ENCODE data around the gene APEX1.

The APEX1 gene

GRCh38 chr14:20412876-20413743 lies 41.9 kb upstream of the APEX1 start, which contains the start of gene TEP1:
TSS of gene TEP1 (minus strand) at chr14:20413501. CDS start at chr14:20408439, 5,062 bp downstream.
- Histone ChIP-seq H3K4me3 (ENCODE audit: low read length) (peak within 1 kb of the TSS; percentile 86), H3K9ac (ENCODE audit: low read length) (peak within 1 kb of the TSS; percentile 68), H3K79me2 (ENCODE audit: low read length) (peaks cover 14% of the 10 kb centered on the region), H3K4me2 (ENCODE audit: low read depth, low read length) (peak within 1 kb of the TSS; percentile 94), H3K27me3 (replicated peaks; ENCODE audit: insufficient read depth, low read length) (no peaks in the 10 kb centered on the region), H3K36me3 (replicated peaks; ENCODE audit: insufficient read depth, low read length) (no peaks in the 10 kb centered on the region), H2AFZ (ENCODE audit: low read length) (peak within 1 kb of the TSS; percentile 85), H3K9me3 (replicated peaks; ENCODE audit: insufficient read depth, low read length) (no peaks in the 10 kb centered on the region), H3K9me2 (replicated peaks; ENCODE audit: insufficient read depth, low read length) (no peaks in the 10 kb centered on the region), H3K4me1 (ENCODE audit: low read length) (no peaks in the 10 kb centered on the region; the same call in 1 of the 2 replicates), H4K20me1 (ENCODE audit: insufficient read depth, low read length) (no peaks in the 10 kb centered on the region), H3F3A (ENCODE audit: insufficient read depth, low read length) (no peaks in the 10 kb centered on the region; the same call in 1 of the 2 replicates), H3K27ac (ENCODE audit: low read length) (peak within 1 kb of the TSS; percentile 66; the same call in 1 of the 2 replicates)
- TF ChIP-seq EZH2phosphoT487 (IDR thresholded peaks at IDR 0.05; ENCODE audit: low read length) = no peak
- peak; percentile 17 for DNase-seq

- Histone ChIP-seq H3K4me3 (ENCODE audit: low read length) (peak overlapping the region; percentile 86), H3K79me2 (ENCODE audit: low read length) (peaks cover 14% of the 10 kb centered on the region)
Measured at GRCh38 chr14:20413744-20414082, 41.3 kb upstream of the APEX1 start.

GRCh38 chr14:20415782-20416206 lies 39.2 kb upstream of the APEX1 start:
- H3K9me2 ChIP-seq (replicated peaks; ENCODE audit: insufficient read depth, low read length) = no peaks in the 10 kb centered on the region
- H3F3A ChIP-seq (ENCODE audit: insufficient read depth, low read length) = no peaks in the 10 kb centered on the region; the same call in 1 of the 2 replicates
- no peaks in the 10 kb centered on the region for H4K20me1 ChIP-seq (ENCODE audit: insufficient read depth, low read length)
- H3K27ac ChIP-seq (ENCODE audit: low read length) = no peak overlapping the region
- H3K9me3 ChIP-seq (replicated peaks; ENCODE audit: insufficient read depth, low read length) = no peaks in the 10 kb centered on the region
- H3K27me3 ChIP-seq (replicated peaks; ENCODE audit: insufficient read depth, low read length) = no peaks in the 10 kb centered on the region
- H3K36me3 ChIP-seq (replicated peaks; ENCODE audit: insufficient read depth, low read length) = no peaks in the 10 kb centered on the region
- no peaks in the 10 kb centered on the region; the same call in 1 of the 2 replicates for H3K4me1 ChIP-seq (ENCODE audit: low read length)
- H3K4me3 ChIP-seq (ENCODE audit: low read length) = no peak overlapping the region
- no peak overlapping the region; the same call in 1 of the 2 replicates for H3K9ac ChIP-seq (ENCODE audit: low read length)
- peaks cover 14% of the 10 kb centered on the region for H3K79me2 ChIP-seq (ENCODE audit: low read length)
- TF ChIP-seq CTCF (IDR thresholded peaks at IDR 0.05; ENCODE audit: low read length) = peak; percentile 52
- no peak for TF ChIP-seq EZH2 (optimal IDR thresholded peaks at IDR 0.05; ENCODE audit: low read depth, low read length)
- TF ChIP-seq EZH2phosphoT487 (IDR thresholded peaks at IDR 0.05; ENCODE audit: low read length) = no peak
- H3K4me2 ChIP-seq (ENCODE audit: low read depth, low read length) = peak overlapping the region; percentile 20; the same call in 1 of the 2 replicates
- peak overlapping the region; percentile 49 for H2AFZ ChIP-seq (ENCODE audit: low read length)
- peak; percentile 55 for DNase-seq

More at GRCh38 chr14:20413744-20414082, 41.3 kb upstream of the APEX1 start:
- Histone ChIP-seq H3K4me2 (ENCODE audit: low read depth, low read length) (peak overlapping the region; percentile 94), H3K36me3 (replicated peaks; ENCODE audit: insufficient read depth, low read length) (no peaks in the 10 kb centered on the region), H3K27ac (ENCODE audit: low read length) (peak overlapping the region; percentile 66; the same call in 1 of the 2 replicates), H3K27me3 (replicated peaks; ENCODE audit: insufficient read depth, low read length) (no peaks in the 10 kb centered on the region), H2AFZ (ENCODE audit: low read length) (peak overlapping the region; percentile 85), H4K20me1 (ENCODE audit: insufficient read depth, low read length) (no peaks in the 10 kb centered on the region), H3K9me2 (replicated peaks; ENCODE audit: insufficient read depth, low read length) (no peaks in the 10 kb centered on the region), H3K9ac (ENCODE audit: low read length) (peak overlapping the region; percentile 68; the same call in 1 of the 2 replicates), H3K9me3 (replicated peaks; ENCODE audit: insufficient read depth, low read length) (no peaks in the 10 kb centered on the region), H3F3A (ENCODE audit: insufficient read depth, low read length) (no peaks in the 10 kb centered on the region; the same call in 1 of the 2 replicates), H3K4me1 (ENCODE audit: low read length) (no peaks in the 10 kb centered on the region; the same call in 1 of the 2 replicates)
- DNase-seq = no peak
- no peak for TF ChIP-seq EZH2 (optimal IDR thresholded peaks at IDR 0.05; ENCODE audit: low read depth, low read length)
- TF ChIP-seq EZH2phosphoT487 (IDR thresholded peaks at IDR 0.05; ENCODE audit: low read length) = no peak
- no peak for TF ChIP-seq CTCF (IDR thresholded peaks at IDR 0.05; ENCODE audit: low read length)
